HCT116 (cell line): ENCODE measurements around the gene POU2F3. TPM values are rescaled to one million over a fixed set of nuclear protein-coding genes. Genes with fewer than 3 reads are reported as not detected.

Source experiments
- ATAC-seq: fragments of 200-7000 bp; cut with Tn5 transposase; 2 replicates; pipeline ENCODE4 v1.9.1; 2020; ENCODE audit warnings: mild to moderate bottlenecking, moderate library complexity
- BruUV-seq: library from RNA; stranded (reverse); fragments of 400-500 nt; replicated peaks from 2 replicates; lab custom pipeline; 2021; lab: Mats Ljungman, UMichigan
- CTCF ChIA-PET: fragments of 300-600 bp; sonication (Branson Sonifier 250); formaldehyde crosslinking; loops from one replicate; lab custom pipeline; 2021; ENCODE audit warnings: antibody characterized with exemption; lab: Charles Lee
- POLR2A ChIA-PET: fragments of 300-600, 350-600 bp; sonication (Branson Sonifier 250); formaldehyde crosslinking; loops from one replicate; lab custom pipeline; 2021; ENCODE audit warnings: antibody characterized with exemption; lab: Charles Lee
- RAD21 ChIA-PET, 2 experiments: fragments of 300-600 bp; sonication (Branson Sonifier 250); formaldehyde crosslinking; loops; one replicate each; lab custom pipeline; 2023; ENCODE audit warnings: low total read pairs in 2 of 2; ENCODE audit not compliant: uncharacterized antibody in 2 of 2, unreplicated experiment in 2 of 2, low non-redundant PET in 1 of 2; lab: Charles Lee
- DNase-seq: peaks from one replicate; pipeline ENCODE4 v3.0.0-alpha.2; 2010; ENCODE audit warnings: low read depth, low spot score
- H2AFZ ChIP-seq: fragments of 200-600 bp; shearing (Covaris generic), sonication (generic); 2 replicates; pipeline ENCODE4 v1.6.1; 2017; ENCODE audit warnings: low read depth, mixed run types, mixed read lengths, antibody characterized with exemption, low read length; ENCODE audit not compliant: poor library complexity, severe bottlenecking
- H3K27ac ChIP-seq: 2 replicates; pipeline ENCODE4 v1.5.1; 2012; ENCODE audit warnings: low read depth, low read length
- H3K27me3 ChIP-seq: fragments of 200-600 bp; sonication (generic); 2 replicates; pipeline ENCODE4 v1.6.1; 2016; ENCODE audit warnings: mixed run types, low read length, mixed read lengths; ENCODE audit not compliant: insufficient read depth
- H3K36me3 ChIP-seq, 2 experiments: fragments of 200-500 bp in 1 of 2; fragments of 200-600 bp in 1 of 2; sonication (Bioruptor generic) in 1 of 2; sonication (generic) in 1 of 2; 2 replicates each; pipeline versions ENCODE4 v1.5.1 to v1.6.1; 2014 to 2016; ENCODE audit warnings: low read length in 2 of 2, inconsistent platforms in 1 of 2, mixed read lengths in 1 of 2, mixed run types in 1 of 2; ENCODE audit not compliant: insufficient read depth in 2 of 2, control insufficient read depth in 1 of 2
- H3K4me1 ChIP-seq, 2 experiments: fragments of 200-600 bp in 1 of 2; sonication (generic) in 1 of 2; 2 replicates each; pipeline versions ENCODE4 v1.5.1 to v1.6.1; 2012 to 2017; ENCODE audit warnings: low read length in 2 of 2, inconsistent platforms in 1 of 2, mild to moderate bottlenecking in 1 of 2, mixed read lengths in 1 of 2, mixed run types in 1 of 2, moderate library complexity in 1 of 2; ENCODE audit not compliant: insufficient read depth in 2 of 2, control insufficient read depth in 1 of 2
- H3K4me2 ChIP-seq: fragments of 200-600 bp; sonication (generic); 2 replicates; pipeline ENCODE4 v1.6.1; 2017; ENCODE audit warnings: mixed run types, low read length, mixed read lengths
- H3K4me3 ChIP-seq, 2 experiments: fragments of 200-600 bp in 1 of 2; sonication (generic) in 1 of 2; replicated peaks in 1 of 2; 2 replicates each; pipeline ENCODE4 v1.5.1; 2011 to 2016; ENCODE audit warnings: low read length in 2 of 2, control low read depth in 1 of 2, low read depth in 1 of 2, mild to moderate bottlenecking in 1 of 2, mixed read lengths in 1 of 2, mixed run types in 1 of 2
- H3K79me2 ChIP-seq: fragments of 200-600 bp; sonication (generic); 2 replicates; pipeline ENCODE4 v1.6.1; 2017; ENCODE audit warnings: mild to moderate bottlenecking, mixed run types, low read length, moderate library complexity, mixed read lengths; ENCODE audit not compliant: insufficient read depth
- H3K9ac ChIP-seq: fragments of 200-600 bp; sonication (generic); 2 replicates; pipeline ENCODE4 v1.6.1; 2016; ENCODE audit warnings: low read length, mixed read lengths
- H3K9me2 ChIP-seq: fragments of 200-600 bp; sonication (generic), shearing (Covaris generic); 2 replicates; pipeline ENCODE4 v1.6.1; 2017; ENCODE audit warnings: mixed run types, mild to moderate bottlenecking, moderate library complexity; ENCODE audit not compliant: insufficient read depth
- H3K9me3 ChIP-seq, 2 experiments: fragments of 200-500 bp in 1 of 2; fragments of 200-600 bp in 1 of 2; sonication (Bioruptor generic) in 1 of 2; sonication (generic) in 1 of 2; 2 replicates each; pipeline ENCODE4 v1.6.1; 2014 to 2017; ENCODE audit warnings: low read length in 2 of 2, mixed read lengths in 2 of 2, inconsistent platforms in 1 of 2, low read depth in 1 of 2, mild to moderate bottlenecking in 1 of 2, mixed run types in 1 of 2, moderate library complexity in 1 of 2; ENCODE audit not compliant: control insufficient read depth in 1 of 2, insufficient read depth in 1 of 2
- H4K20me1 ChIP-seq: fragments of 200-600 bp; sonication (generic), shearing (Covaris generic); 2 replicates; pipeline ENCODE4 v1.6.1; 2017; ENCODE audit warnings: mixed run types, mild to moderate bottlenecking, moderate library complexity; ENCODE audit not compliant: insufficient read depth
- ATF3 ChIP-seq: IDR thresholded peaks from 2 replicates; pipeline ENCODE4 v1.6.1; 2012
- SRF ChIP-seq: IDR thresholded peaks from 2 replicates; pipeline ENCODE4 v1.6.1; 2012; ENCODE audit warnings: low read depth
- ZFX ChIP-seq: fragments of 450-650 bp; IDR thresholded peaks from 2 replicates; pipeline ENCODE4 v1.6.1; 2017
- intact Hi-C: fragments of 100-400 bp; cut with micrococcal nuclease; formaldehyde crosslinking; loops from 2 replicates; pipeline ENCODE4 v1.10.0; 2022
- total RNA-seq: library from RNA; stranded (reverse); gene quantifications from one replicate; pipeline ENCODE4 v1.2.1, GENCODE V29; 2021; ENCODE audit not compliant: unreplicated experiment

Gene POU2F3
- total RNA-seq, 1 experiment from 2014 or later: 0.15 TPM

- no peak overlapping the region for H3K9ac ChIP-seq
- no peak for ATAC-seq
- H3K36me3 ChIP-seq: no peaks in the 10 kb centered on the region
- ChIA-PET RAD21 (no interaction called here), CTCF (no interaction called here), POLR2A (no interaction called here)
- no peaks in the 10 kb centered on the region for H3K79me2 ChIP-seq
- no peaks in the 10 kb centered on the region for H3K9me3 ChIP-seq
- H3K27ac ChIP-seq: no peak overlapping the region
- intact Hi-C loops: no loop called here
- no peak overlapping the region for H3K4me2 ChIP-seq
- H2AFZ ChIP-seq: no peak overlapping the region
- H4K20me1 ChIP-seq: no peaks in the 10 kb centered on the region
- no peak for TF ChIP-seq SRF
- no peak for TF ChIP-seq ZFX
- H3K4me3 ChIP-seq: no peak overlapping the region
- no peaks in the 10 kb centered on the region for H3K9me2 ChIP-seq
- BruUV-seq: no TSS peak
- H3K27me3 ChIP-seq: no peaks in the 10 kb centered on the region
- peaks cover 1 to 26% of the 10 kb centered on the region in 2 experiments for H3K4me1 ChIP-seq
- DNase-seq: no peak
Measured at GRCh38 chr11:120203626-120204025, 36.3 kb upstream of the POU2F3 start.

- intact Hi-C loops: no loop called here
- TF ChIP-seq ATF3: no peak
- TF ChIP-seq SRF: no peak
- TF ChIP-seq, all 23 proteins: peak for 0
- H3K27ac ChIP-seq: no peak overlapping the region
- H3K4me1 ChIP-seq: peaks cover 10 to 39% of the 10 kb centered on the region in 2 experiments
- DNase-seq: no peak
- no peak overlapping the region; the same call in 1 of the 2 replicates for H3K4me2 ChIP-seq
- no peaks in the 10 kb centered on the region for H3K9me2 ChIP-seq
- no peak overlapping the region for H2AFZ ChIP-seq
- H3K4me3 ChIP-seq: no peak overlapping the region
- BruUV-seq: no TSS peak
- no peak for ATAC-seq
- no peaks in the 10 kb centered on the region for H3K79me2 ChIP-seq
- H3K9ac ChIP-seq: no peak overlapping the region
- H3K36me3 ChIP-seq: no peaks in the 10 kb centered on the region
- H4K20me1 ChIP-seq: no peaks in the 10 kb centered on the region
- no peaks in the 10 kb centered on the region for H3K27me3 ChIP-seq
- H3K9me3 ChIP-seq: no peaks in the 10 kb centered on the region
- RAD21 ChIA-PET: no interaction called here
- POLR2A ChIA-PET: no interaction called here
- CTCF ChIA-PET: no interaction called here
Measured at GRCh38 chr11:120205596-120206161, 34.3 kb upstream of the POU2F3 start.
